OCI-LY7 (cell line): ENCODE data around the gene TSPAN17.

Source experiments
- CTCF ChIP-seq: fragments of 200-600 bp; sonication (generic); conservative IDR thresholded peaks from 2 replicates; pipeline ENCODE4 v1.5.1; 2014; ENCODE audit warnings: mild to moderate bottlenecking, antibody characterized with exemption, low read length, moderate library complexity, mixed read lengths
- EZH2phosphoT487 ChIP-seq: fragments of 200-600 bp; sonication (generic); IDR thresholded peaks from 2 replicates; pipeline ENCODE4 v1.6.1; 2018; ENCODE audit warnings: low read depth, borderline replicate concordance, mild to moderate bottlenecking, mixed run types, antibody characterized with exemption, low read length, moderate library complexity, mixed read lengths

- TF ChIP-seq CTCF = no peak
- TF ChIP-seq EZH2phosphoT487 = no peak
Observed at GRCh38 chr5:176606032-176606431, 41.3 kb upstream of the TSPAN17 start.
